GM23248 (cell line): ENCODE measurements around the gene ARL3.

ENCODE experiments used
- EZH2 ChIP-seq: fragments of 200-600 bp; sonication (generic); IDR thresholded peaks from 2 replicates; pipeline ENCODE4 v1.6.1; 2018; ENCODE audit warnings: antibody characterized with exemption, mild to moderate bottlenecking; ENCODE audit not compliant: insufficient read depth, poor library complexity, severe bottlenecking
- EZH2phosphoT487 ChIP-seq: fragments of 200-600 bp; sonication (generic); IDR thresholded peaks from 2 replicates; pipeline ENCODE4 v1.6.1; 2018; ENCODE audit warnings: antibody characterized with exemption, moderate library complexity, mild to moderate bottlenecking, low read depth; ENCODE audit not compliant: insufficient read depth

DNA sequence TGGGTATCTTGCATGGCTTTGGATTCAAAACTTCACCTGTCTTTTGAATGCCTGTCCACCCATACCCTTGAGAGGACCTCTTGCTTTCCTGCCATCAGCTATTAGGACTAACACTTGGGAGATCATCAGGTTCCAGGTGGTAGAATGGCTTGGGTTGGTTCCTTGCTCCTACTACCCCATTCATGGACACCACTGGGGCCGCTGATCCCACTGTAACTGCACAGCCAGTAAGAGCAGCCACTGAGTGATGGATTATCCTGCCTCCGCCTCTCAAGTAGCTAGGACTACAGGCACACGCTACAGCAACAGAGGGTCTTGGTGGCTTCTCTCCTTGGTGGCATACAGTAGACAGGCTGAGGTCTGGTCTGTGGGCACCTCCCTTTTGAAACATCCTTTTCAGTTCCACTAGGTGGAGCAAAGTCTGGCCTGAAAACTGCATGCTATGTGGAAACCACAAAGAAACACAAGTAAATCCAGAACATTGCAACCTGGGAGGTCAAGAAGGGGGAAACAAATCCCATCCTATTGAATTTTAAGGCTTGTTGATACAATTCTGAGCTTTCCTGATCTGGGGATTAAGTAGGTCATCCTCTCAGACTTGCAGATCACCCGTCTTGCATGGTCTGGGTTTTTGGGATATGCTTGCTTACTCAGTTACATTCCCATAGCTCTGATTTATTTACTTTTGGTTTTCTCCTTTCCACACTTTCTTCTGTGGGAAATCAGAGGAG, 38.9 kb upstream of the ARL3 start:
- TF ChIP-seq EZH2phosphoT487 (0 out of 2 replicates have a peak, but pooled peaks have one; percentile 42), EZH2 (no peak)
